ENCODE measurements around the gene TAS2R60.
"Not testable (repeated sequence)": the region's sequence is repeated elsewhere in the genome, so short reads cannot be mapped to it uniquely, and the experiment has no call there.

Gene TAS2R60

GRCh38 chr7:143479055-143479766 is 36.0 kb downstream of the TAS2R60 start:
- DNase-seq (ENCODE audit: low read depth): peak; percentile 51

GRCh38 chr7:143480501-143480900 is 37.2 kb downstream of the TAS2R60 start:
- no peak for DNase-seq (ENCODE audit: low read depth)

DNA sequence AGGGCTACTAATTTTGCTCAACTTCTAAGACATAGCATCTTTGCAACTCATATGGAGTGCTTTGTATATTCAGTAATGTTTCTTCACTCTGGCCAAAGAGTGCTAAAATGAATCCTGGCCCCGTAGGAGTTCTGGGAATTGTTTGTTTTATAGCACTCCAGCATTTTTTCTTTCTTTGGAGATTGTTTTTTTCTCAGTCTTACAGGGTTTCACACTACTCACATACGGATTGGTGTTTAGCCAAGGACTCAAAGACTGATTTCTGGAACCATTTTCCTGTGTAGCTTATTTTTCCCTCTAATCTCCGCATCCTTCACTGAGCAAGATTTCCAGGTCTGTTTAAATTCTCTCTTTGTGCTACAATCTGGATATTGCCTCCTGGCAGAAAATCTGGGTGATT is 40.9 kb downstream of the TAS2R60 start:
- DNase-seq (ENCODE audit: low read depth): no peak

DNA sequence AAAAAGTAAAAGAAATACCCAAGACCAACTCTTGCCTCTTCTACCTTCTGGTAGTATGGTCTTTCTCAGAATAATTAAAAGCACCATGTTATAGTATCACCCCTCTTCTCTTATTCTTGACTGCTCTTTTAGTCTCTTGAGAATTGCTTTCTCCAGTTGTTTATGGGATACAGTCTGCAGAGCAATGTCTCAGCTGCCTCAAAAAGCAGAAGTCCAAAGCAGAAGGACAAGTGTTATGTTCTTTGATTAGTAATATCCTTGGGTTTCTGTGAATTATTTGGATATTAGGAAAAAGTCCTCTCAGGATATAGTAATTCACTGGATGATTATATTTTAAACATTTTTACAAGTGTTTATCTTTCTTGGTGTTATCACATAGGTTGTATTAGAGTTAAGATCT is 41.8 kb downstream of the TAS2R60 start:
- DNase-seq (ENCODE audit: low read depth): no peak

DNA sequence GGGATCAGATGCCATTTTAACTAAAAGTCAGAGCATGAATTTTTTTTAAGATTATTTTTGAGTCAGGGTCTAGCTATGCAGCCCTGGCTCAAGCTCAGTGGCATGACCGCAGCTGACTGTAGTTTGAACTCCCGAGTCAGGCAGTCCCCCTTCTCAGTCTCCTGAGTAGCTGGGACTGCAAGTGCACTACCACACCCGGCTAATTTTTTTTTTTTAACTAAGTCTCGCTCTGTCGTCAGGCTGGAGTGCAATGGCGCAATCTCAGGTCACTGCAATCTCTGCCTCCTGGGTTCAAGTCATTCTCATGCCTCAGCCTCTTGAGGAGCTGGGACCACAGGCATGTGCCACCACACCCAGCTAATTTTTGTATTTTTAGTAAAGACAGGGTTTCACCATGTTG is 42.2 kb downstream of the TAS2R60 start:
- DNase-seq (ENCODE audit: low read depth): no peak

- DNase-seq (ENCODE audit: low read depth): not testable (repeated sequence)
Measured at GRCh38 chr7:143486266-143486665, 43.0 kb downstream of the TAS2R60 start.

DNA sequence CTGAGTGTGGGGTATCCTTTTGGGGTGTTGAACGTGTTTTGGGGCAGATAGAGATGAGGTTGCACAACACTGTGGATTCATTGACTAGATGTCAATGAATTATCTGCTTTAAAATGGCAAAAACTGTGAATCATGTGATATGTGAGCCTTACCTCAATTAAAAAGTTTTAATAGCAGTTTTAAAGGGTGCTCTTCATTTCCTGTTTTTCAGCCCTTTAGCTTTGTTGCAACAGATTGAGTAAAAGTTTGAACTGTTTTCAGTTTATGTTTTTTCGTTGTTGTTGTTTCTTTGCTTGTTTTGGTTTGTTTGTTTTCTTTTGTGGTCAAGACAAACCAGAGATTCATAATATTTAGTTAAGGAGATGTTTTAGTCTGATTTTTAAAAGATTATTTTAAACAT is 43.8 kb downstream of the TAS2R60 start:
- no peak for DNase-seq (ENCODE audit: low read depth)

DNA sequence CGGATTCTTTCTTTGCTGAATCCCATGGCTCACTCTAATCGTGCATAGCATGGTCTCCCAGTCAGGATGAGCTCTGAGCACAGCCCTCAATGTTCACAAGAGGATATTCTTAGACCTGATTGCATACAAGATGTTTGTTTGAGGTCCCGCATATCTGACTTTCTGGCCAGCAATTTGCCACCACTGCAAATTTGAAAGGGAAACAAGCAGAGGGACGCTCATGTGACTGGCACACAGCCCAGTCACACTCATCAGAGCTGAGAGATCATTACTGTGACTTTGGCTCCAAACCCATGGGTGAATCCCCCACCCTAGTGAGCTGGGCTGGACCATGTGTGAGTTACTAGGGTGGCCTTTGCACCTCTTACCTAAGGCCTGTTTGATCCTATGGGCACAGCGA is 44.3 kb downstream of the TAS2R60 start:
- DNase-seq (ENCODE audit: low read depth): peak; percentile 44

DNA sequence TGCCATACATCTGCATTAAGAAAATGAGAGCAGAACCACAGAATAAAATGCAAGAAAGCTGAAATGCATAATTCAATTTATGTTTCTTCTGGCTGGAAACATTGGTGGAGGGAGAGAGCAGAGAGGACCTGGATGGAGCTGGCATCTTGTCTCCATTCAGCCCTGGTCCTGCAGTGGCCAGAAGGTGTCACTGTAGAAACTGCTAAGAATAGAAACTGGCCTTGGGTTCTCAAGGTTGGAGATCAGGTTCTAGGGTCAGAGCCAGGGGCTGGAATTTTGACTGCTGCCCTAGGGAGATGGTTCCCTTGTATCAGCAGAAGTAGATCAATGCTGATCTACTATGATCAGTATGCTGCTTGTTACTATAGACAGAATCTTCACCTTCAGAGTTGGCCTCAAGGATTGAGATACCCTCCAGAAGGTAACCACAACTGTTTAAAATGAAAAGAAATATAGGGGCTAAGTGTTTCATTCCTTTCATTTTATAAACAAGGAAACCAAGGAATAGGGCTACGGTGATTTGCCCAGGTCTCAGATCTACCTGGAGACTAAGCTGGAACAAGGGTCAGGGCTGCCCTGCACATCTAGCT is 47.6 kb downstream of the TAS2R60 start:
- no peak for DNase-seq (ENCODE audit: low read depth)

DNA sequence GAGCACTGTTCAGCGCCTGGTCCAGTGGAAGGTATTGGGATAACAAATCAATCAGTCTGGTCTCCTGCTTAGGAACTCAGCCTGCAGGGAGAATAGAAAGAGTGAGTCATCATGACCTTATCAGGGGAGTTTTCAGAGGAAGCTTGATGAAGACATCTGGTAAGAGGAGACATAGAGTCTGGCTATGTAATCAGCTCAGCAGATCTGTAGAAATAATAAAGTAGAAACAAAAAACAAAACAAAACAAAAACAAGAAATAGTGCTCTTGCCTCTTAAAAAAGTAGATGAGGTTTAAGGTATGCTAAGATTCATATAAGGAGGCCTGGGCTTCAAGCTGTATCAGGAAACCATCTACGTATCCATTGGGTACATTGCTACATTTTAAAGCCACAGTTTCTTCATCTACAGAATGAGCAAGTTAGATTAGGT is 48.8 kb downstream of the TAS2R60 start:
- peak; percentile 56 for DNase-seq (ENCODE audit: low read depth)

DNA sequence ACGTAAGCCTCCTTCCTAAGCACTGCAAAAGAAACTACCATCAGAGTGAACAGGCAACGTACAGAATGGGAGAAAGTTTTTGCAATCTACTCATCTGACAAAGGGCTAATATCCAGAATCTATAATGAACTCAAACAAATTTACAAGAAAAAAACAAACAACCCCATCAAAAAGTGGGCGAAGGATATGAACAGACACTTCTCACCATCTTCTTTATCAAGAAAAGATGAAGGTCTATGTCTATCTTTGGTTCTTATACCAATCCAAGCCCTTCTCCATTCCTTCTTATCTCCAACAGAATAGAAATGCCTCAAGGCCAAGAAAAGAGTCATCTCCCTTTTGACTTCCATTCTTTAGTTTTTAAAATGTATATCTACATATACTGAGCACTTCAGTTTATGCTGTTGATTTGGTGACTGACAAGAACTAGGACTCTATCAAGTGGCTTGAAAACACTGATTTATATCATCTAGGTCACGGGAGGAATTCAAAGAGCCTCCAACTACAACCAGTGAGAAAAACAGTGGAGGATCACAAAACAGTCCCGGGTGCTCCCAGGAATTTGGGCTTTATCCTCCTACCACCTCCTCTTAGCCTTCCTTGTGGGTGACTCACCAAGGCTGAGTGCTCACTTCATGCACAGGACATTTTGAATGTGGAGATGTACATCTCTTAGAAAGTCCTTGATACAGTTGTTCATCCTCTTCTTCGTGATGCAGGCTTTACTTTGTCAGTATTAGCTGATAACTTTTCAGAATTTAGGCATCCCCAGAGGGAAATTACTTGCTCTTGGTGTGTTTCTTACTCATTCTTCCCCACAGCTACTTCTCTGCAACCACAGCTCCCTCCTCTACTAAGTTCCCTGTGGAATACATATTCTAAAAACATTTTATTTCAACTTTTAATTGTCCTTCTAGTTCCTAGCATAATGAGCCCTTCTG is 49.8 kb downstream of the TAS2R60 start:
- no peak for DNase-seq (ENCODE audit: low read depth)

- DNase-seq (ENCODE audit: low read depth): no peak
Measured at GRCh38 chr7:143493751-143494150, 50.5 kb downstream of the TAS2R60 start.

Data from GM04503 (cell line).